Measurements from ENCODE around the gene ANKRD39.

The ANKRD39 gene

DNA sequence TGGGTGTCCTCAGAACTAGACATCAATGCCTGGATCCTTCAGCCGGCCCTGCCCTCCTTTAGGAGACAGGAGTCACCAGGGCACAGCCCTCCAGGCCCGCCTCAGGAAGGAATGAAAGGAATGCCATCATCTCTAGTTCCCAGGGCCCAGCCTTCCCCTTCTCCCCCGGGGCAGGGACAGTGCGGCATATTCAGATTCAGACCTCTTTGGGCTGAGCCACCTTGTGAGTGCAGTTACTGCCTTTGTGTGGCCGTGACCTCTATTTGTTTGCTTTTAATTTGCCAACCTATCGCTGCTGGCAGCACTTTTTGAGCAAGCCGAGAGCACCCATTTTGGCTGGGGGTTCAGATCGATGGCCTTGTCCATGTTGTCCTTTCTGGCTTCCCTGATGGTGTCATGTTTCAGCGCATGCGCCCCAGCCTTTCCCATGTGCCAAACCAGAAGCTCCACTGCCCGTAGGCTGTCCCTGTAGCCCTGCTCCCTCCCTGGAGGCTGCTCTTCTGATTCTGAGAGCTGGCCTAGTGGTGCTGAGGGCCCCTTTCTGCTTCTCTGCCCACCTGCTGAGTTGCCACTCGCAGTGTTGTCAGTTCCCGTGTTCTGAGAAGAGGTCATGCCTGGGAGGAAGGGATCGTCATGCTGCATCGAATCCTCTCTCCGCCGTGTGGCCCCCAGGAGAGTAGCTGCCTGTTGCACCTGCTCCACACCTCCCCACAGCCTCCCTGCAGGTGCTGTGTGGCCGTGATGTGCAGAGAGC lies 24.9 kb downstream of the ANKRD39 start:
- in situ Hi-C loops (cut with HindIII; ENCODE audit: low sequenced_read_pairs), result no loop called here

DNA sequence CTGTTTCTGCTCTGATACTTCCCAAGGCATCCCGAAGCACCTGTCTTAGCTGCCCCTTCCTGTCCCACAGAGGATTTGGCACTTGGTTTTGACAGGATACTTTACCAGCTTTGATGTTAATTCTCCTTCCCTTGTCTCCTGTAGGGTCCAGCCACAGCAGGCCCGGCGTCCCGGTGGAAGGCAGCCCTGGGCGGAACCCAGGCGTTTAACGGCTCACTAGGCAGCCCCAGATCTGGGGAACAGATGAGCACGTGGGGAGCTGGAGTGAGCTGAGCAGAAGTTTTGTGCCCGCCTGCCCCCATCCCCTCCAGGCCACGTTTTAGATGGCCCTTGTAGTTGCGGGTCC lies 25.4 kb downstream of the ANKRD39 start:
- in situ Hi-C loops (cut with HindIII; ENCODE audit: low sequenced_read_pairs), result no loop called here

DNA sequence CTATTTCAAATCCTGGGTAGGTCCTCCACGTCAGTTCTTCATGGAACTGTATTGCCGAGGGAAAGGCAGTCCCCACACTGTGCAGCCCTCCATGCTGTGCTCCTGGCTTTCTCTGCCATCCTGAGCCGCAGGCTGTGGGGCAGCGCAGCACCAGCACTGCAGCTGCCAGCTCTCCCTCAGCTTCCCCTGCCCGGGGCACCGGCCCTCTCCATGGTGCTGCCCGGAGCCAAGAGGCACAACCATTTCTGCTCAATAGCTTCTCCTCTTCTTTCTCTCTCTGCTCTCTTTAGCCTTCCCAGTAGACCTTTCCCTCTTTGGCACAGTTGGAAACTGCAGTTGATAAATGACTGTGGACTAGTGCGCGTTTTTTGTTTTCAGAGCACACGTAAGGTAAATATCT lies 26.1 kb downstream of the ANKRD39 start:
- in situ Hi-C loops (cut with HindIII; ENCODE audit: low sequenced_read_pairs), result no loop called here

DNA sequence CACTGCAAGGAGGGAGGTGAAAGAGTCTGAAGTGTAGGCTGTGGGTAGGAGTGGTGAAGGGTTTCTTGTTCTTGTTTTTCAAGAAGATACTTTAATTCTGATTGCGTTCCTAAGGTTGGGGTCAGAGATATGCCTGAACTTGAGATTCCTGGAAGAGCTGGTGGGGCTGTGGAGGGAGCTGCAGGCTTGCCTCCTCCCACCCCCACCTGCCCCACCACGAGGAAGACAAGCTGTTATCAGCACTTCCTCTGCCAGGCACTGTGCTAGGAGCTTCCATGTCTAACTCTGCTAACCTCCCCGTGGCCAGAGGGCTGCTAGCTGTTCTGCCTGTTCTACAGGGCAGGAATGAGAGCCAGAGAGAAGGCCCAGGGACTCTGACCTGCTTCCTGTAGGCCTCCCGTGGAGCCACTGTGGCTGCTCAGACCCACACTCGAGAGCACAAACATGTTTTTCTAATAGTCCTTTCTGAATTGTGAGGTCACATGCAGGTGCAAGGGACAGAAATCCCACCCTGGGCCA lies 27.7 kb downstream of the ANKRD39 start:
- in situ Hi-C loops (cut with HindIII; ENCODE audit: low sequenced_read_pairs), result no loop called here

DNA sequence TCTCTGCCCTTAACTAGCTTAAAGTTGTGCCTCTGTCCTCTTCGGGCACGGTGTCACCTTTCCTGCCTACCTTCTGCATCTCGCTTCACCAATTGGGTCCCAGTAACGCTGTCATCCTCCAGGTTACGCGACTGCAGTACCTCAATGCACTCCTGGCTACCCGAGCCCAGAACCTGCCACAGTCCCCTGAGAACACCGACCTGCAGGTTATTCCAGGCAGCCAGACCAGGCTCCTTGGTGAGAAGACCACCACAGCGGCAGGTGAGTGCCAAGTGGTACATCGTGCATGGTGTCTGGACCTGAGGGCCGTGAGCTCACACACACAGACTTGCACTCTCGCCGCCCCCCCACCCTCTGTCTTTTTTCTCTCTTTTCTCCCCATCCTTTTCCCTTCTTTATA lies 28.9 kb downstream of the ANKRD39 start:
- in situ Hi-C loops (cut with HindIII; ENCODE audit: low sequenced_read_pairs), result no loop called here

DNA sequence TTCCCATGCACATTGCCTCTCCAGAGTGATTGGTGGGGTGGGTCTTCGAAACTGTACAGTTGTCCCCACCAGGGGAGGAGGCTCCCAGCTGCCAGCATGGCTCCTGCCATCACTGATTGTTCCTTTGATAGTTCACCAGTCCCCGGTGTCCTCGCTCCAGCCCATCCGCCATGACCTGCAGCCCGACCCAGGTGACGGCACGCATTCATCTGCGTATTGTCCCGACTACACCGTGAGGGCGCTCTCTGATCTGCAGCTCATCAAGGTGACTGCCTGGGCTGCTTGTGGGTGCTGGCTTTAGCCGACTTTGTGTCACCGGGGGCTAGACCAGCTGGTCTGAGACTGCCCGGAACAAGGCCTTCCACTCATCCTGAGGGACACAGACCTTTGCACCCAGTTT lies 29.4 kb downstream of the ANKRD39 start:
- in situ Hi-C loops (cut with HindIII; ENCODE audit: low sequenced_read_pairs), result no loop called here

DNA sequence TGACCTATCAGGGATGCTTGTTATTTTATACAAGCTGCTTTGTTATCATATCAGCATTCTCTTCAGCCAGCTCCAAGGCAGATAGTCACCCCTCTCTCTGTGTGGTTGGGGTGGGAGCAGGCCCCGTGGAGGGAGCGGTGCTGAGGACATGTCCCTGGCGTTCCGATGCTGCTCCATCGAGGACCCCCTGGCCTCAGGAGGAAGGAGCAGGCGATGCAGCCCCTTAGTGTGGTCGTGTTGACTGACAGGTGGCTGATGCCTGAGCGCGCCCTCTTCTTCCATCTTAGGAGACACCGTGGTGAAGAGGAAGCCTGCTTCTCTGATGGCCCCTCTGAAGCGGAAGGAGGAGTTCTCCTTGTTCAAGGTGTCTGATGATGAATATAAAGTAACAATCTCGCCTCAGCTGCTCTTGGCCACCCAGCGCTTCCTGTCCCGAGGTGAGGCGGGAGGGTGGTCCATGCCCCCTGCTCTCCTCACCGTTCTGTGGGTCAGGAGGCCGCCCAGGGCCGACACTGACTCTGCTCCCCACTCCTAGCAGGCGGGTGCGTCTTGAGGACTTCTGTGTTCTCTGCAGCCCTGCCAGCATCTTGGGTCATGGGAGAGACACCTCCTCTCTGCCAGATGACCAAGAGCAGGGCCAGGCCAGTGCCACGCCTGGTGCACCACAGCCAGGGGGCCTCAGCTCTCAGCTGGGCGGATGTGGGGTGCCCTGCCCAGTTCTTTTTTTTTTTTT lies 31.1 kb downstream of the ANKRD39 start:
- in situ Hi-C loops (cut with HindIII; ENCODE audit: low sequenced_read_pairs), result no loop called here

DNA sequence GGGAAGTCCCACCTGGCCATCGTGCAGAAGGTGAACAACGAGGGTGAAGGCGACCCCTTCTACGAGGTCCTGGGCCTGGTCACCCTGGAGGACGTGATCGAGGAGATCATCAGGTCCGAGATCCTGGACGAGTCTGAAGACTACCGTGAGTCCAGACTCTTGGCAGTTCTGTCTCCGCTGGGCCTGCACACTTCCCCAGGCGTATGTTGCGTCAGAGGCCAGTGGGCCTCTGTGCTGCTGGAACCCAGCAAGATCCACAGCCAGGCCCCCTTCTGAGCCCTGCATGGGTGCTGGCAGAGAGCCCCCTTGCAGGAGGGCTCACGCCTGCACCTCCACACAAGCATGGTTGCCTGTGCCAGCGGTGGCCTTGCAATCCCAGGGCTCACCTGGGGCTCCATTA lies 32.8 kb downstream of the ANKRD39 start:
- in situ Hi-C loops (cut with HindIII; ENCODE audit: low sequenced_read_pairs), result no loop called here

DNA sequence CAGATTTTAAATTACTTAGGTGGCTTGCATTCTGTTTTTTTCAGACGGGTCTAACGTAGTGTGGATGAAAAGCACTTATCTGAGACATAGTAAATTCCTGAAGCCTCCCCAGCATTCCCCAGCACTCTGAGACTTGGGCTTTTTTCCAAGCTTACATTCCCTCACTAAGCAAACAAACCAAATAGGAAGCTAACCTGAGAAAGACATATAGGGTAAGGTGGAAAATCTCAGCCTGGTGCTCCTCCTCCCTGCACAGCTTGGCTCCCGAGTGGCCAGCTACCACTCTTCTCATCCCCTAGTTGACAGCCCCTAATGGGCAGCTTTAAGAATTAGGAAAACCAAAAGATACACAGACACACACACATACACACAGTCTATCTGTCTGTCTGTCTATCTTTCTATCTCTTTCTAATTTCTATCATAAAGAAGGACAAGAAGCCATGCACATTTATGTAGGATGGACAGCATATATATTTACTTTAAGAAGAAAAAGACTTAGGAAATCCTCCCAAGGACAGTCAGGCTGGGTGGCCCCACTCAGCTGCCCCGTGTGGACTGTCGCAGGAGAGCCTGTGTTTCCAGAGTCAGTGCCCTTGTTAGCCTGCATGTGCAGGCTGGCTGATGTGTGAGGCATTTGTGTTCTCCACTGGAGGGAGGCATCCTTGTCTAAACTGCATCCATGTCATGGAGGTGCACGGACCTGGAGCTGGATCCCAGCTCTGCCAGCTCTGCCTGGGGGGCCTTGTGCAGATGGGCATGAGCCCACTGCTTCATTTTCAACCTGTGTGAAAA lies 33.5 kb downstream of the ANKRD39 start:
- in situ Hi-C loops (cut with HindIII; ENCODE audit: low sequenced_read_pairs), result no loop called here

DNA sequence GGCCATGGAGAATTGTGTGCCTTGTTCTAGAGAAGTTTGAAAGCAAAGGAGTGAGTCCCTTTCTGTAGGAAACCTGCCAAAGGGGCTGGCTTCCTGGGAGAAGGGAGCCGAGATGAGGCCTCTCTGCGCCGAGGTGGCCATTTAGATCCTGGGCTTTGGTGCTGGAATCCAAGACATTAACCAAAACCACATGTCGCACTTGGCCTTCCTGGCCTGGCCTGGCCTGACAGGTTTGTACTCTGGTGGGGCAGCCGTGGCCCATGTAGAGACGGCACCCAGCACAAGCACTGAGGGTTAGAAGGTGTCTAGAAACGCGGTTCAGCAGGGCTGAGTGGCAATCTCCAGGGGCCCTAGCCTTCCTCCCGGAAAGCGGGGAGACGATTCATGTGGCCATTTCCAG lies 34.6 kb downstream of the ANKRD39 start:
- in situ Hi-C loops (cut with HindIII; ENCODE audit: low sequenced_read_pairs), result no loop called here

DNA sequence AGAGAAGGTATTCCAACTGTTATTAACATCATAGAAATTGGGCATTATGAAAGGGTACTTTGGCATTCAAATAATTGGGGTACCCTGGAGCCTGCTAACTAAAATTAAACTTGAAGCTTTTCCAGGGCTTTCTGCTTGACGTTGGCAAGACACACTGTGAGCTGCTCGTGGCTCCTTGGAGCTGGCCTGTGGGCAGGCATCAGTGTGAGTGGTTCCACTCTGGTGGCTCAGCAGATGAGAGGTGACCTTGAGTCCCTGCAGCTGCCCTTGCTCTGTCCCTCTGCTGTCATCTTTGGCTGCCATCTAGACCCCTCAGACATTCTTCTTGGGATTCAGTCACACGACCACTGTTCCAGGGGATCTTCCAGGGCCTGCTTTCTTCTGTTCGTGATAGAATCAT lies 35.0 kb downstream of the ANKRD39 start:
- in situ Hi-C loops (cut with HindIII; ENCODE audit: low sequenced_read_pairs), result no loop called here

DNA sequence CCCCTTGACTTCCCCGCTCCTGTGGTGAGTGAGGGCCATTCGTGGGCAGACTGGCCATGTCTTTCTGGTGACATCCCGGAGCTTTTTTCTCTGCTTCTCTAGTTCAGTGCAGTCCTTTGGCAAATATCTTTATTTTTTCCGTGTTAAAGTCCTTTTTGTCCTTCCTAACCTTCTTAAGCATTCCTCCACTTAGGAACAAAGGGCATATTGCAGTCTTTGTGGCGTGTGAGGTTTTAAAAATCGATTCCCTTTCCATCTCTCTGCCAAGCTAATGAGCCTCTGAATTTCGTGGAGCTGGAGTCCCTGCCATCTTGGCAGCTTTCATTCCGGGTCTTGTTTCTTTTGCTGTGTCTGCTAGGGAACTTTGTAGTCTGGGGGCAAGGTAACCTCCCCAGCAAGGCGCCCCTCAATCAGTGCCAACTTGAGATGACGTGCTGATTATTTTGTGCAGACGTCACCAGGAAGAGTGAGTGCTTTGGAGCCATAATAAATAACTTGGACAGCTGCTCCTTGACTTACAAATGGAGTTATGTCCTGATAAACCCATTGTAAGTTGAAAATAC lies 36.6 kb downstream of the ANKRD39 start:
- in situ Hi-C loops (cut with HindIII; ENCODE audit: low sequenced_read_pairs), result no loop called here

DNA sequence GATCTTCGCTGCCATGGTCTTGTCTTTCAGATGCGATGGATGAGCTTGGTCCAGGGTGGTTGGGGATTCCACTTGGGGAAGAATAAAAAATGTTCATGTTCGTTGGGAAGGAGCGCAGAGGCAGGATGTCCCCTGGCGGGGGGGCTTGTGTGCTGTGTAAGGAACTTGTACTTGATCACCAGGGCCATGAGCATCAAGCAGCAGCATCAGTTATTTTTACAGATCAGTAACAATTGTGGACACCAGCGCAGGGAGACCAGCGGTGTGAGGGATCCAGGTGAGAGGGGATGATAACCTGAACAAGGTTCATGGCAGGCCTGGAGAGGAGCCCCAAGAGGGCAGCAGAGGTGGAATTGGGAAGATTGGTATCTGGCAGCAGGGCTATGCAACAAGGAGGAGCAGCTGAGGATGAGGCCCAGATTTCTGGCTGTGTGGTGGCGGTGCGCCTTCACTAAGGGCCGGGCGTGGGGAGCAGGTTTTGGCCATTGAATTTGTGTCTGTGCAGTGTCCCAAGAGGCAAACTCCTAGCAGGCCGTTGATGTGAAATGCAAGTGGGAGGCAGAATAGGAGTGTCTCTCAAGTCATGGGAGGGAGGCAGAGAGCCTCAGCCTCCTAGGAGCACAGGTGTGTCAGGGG lies 37.8 kb downstream of the ANKRD39 start:
- in situ Hi-C loops (cut with HindIII; ENCODE audit: low sequenced_read_pairs), result loop anchor here (10.0 kb wide), 1 partner anchor 225 kb away; no protein-coding TSS in a partner anchor

DNA sequence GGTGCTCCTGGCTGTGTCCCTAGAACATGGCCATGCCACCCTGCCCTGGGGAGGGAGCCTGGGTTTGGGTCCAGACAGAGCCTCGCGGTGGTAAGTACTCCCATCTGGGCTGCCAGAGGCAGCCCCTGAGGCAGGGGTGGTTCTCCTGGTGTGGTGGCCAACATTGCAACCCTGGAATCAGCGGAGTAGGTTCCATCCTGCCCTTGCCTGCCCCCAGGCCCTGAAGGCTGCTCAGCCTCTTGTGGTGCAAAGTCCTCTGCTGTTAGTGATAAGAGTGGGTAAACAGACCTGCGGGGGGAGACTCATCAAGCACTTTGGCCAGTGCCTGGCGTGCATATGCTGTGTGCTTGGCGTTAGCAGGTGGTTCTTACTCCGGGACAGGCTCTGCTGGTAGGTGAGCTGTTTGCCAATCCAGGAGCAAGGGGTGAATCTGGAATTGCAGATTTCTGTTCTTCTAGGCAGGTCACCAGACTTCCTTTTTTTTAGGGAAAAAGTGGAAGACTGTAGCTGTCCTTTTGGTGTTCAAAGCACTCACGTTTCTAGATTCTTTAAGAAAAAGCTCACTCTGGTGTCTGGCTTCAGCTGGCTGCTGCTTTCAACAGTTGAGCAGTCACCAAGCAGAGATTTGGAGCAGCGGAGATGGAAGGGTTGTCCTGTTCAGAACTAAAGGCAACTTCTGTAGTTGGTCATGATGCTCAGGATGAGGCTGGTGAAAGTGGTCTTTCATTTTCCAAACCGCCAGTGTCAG lies 38.5 kb downstream of the ANKRD39 start:
- in situ Hi-C loops (cut with HindIII; ENCODE audit: low sequenced_read_pairs), result loop anchor here (10.0 kb wide), 1 partner anchor 225 kb away; no protein-coding TSS in a partner anchor

DNA sequence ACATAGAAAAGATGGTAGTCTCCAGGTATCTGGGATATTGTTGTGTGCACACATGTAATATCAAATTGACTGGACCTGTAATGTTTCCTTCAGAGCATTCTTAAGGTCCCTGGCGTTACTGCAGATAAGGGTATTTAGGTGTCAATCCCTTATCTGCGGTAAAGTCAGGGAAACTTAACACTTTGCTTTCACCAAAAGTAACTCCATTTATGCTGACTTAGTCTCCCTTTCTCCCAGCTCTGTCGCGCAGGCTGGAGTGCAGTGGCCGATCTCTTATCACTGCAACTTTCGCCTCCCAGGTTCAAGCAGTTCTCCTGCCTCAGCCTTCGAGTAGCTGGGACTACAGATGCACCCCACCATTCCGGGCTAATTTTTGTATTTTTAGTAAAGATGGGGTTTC lies 39.9 kb downstream of the ANKRD39 start:
- in situ Hi-C loops (cut with HindIII; ENCODE audit: low sequenced_read_pairs), result loop anchor here (10.0 kb wide), 1 partner anchor 223 kb away; no protein-coding TSS in a partner anchor

DNA sequence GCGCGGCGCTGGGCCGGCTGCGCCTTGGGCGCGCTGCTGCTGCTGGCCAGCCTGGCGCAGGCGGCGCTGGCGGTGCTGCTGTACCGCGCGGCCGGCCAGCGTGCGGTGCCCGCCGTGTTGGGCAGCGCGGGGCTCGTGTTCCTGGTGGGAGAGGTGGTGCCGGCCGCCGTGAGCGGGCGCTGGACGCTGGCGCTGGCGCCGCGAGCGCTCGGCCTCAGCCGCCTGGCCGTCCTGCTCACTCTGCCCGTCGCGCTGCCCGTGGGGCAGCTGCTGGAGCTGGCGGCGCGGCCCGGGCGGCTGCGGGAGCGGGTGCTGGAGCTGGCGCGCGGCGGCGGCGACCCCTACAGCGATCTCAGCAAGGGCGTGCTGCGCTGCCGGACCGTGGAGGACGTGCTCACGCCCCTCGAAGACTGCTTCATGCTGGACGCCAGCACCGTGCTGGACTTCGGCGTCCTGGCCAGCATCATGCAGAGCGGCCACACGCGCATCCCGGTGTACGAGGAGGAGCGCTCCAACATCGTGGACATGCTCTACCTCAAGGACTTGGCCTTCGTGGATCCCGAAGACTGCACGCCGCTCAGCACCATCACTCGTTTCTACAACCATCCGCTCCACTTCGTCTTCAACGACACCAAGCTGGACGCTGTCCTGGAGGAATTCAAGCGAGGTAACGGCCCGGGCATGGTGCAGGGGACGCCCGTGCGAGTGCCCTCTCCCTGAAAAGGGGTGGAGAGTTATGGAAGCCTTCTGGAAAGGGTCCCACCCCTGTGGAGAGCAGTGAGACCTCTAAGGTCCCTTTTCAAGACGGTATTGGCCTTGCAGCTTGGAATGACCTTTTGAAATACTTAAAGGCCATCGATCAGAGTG lies 40.7 kb downstream of the ANKRD39 start:
- in situ Hi-C loops (cut with HindIII; ENCODE audit: low sequenced_read_pairs), result loop anchor here (10.0 kb wide), 1 partner anchor 222 kb away; no protein-coding TSS in a partner anchor

DNA sequence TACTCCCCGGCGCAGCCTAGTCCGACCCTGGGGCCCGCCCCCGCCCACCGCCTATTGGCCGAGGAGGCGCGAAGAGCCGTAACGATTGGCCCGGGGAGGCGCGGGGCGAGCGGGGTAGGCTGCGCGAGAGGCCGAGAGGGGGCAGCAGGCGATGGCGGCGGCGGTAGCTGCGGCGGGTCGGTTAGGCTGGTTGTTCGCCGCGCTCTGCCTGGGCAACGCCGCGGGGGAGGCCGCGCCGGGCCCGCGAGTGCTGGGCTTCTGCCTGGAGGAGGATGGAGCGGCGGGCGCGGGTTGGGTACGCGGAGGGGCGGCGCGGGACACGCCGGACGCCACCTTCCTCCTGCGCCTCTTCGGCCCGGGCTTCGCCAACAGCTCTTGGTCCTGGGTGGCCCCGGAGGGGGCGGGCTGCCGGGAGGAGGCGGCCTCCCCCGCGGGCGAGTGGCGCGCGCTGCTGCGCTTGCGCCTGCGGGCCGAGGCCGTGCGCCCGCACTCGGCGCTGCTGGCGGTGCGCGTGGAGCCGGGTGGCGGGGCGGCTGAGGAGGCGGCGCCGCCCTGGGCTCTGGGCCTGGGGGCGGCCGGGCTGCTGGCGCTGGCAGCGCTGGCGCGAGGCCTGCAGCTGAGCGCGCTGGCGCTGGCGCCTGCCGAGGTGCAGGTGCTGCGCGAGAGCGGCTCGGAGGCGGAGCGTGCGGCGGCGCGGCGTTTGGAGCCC lies 41.5 kb downstream of the ANKRD39 start, which contains the start of gene CNNM3:
Gene CNNM3 (plus strand): TSS at position 142 of the 709 bp plus-strand sequence. CDS start 10 bp downstream, at position 152.
- in situ Hi-C loops (cut with HindIII; ENCODE audit: low sequenced_read_pairs), result loop anchor here (10.0 kb wide), 1 partner anchor 221 kb away; no protein-coding TSS in a partner anchor
